ENCODE results near the gene LRPAP1.
A peak's percentile ranks its signal among the peaks of the same experiment; 100 is the strongest.
"Not testable (repeated sequence)": the region's sequence is repeated elsewhere in the genome, so short reads cannot be mapped to it uniquely, and the experiment has no call there.

LRPAP1 gene

GRCh38 chr4:3531879-3532750, at the start of gene LRPAP1:
TSS of gene LRPAP1 (minus strand) at chr4:3532422. CDS start at chr4:3532412, 10 bp downstream.
- peak; percentile 65 to 75 for DNase-seq (ENCODE audit: low read depth in 2 of 2)

- DNase-seq (ENCODE audit: low read depth in 2 of 2), result not testable (repeated sequence)
These were observed 49.3 kb upstream of the LRPAP1 start for GRCh38 chr4:3581334-3582090.

GRCh38 chr4:3580859-3581258, 48.6 kb upstream of the LRPAP1 start:
- not testable (repeated sequence) for DNase-seq (ENCODE audit: low read depth in 2 of 2)

- DNase-seq (ENCODE audit: low read depth in 2 of 2), result not testable (repeated sequence)
These were observed 46.4 kb upstream of the LRPAP1 start for GRCh38 chr4:3578527-3579144.

- DNase-seq (ENCODE audit: low read depth in 2 of 2), result not testable (repeated sequence)
These were observed 45.8 kb upstream of the LRPAP1 start for GRCh38 chr4:3578052-3578451.

GRCh38 chr4:3577208-3577892, 45.1 kb upstream of the LRPAP1 start:
- not testable (repeated sequence) for DNase-seq (ENCODE audit: low read depth in 2 of 2)

- not testable (repeated sequence) for DNase-seq (ENCODE audit: low read depth in 2 of 2)
These were observed 44.4 kb upstream of the LRPAP1 start for GRCh38 chr4:3576533-3577207.

- not testable (repeated sequence) for DNase-seq (ENCODE audit: low read depth in 2 of 2)
These were observed 43.5 kb upstream of the LRPAP1 start for GRCh38 chr4:3575426-3576369.

GRCh38 chr4:3574865-3575264, 42.6 kb upstream of the LRPAP1 start:
- not testable (repeated sequence) for DNase-seq (ENCODE audit: low read depth in 2 of 2)

- DNase-seq (ENCODE audit: low read depth in 2 of 2), result not testable (repeated sequence)
These were observed 42.1 kb upstream of the LRPAP1 start for GRCh38 chr4:3574346-3574745.

GRCh38 chr4:3573131-3573530, 40.9 kb upstream of the LRPAP1 start:
- no peak for DNase-seq (ENCODE audit: low read depth in 2 of 2)

GRCh38 chr4:3572363-3572762, 40.1 kb upstream of the LRPAP1 start:
- DNase-seq (ENCODE audit: low read depth in 2 of 2), result no peak

- DNase-seq (ENCODE audit: low read depth in 2 of 2), result no peak
These were observed 39.7 kb upstream of the LRPAP1 start for GRCh38 chr4:3571921-3572320.

GRCh38 chr4:3570923-3571322, 38.7 kb upstream of the LRPAP1 start:
- not testable (repeated sequence) for DNase-seq (ENCODE audit: low read depth in 2 of 2)

GRCh38 chr4:3569611-3570010, 37.4 kb upstream of the LRPAP1 start:
- not testable (repeated sequence) for DNase-seq (ENCODE audit: low read depth in 2 of 2)

- DNase-seq (ENCODE audit: low read depth in 2 of 2), result not testable (repeated sequence)
These were observed 34.5 kb upstream of the LRPAP1 start for GRCh38 chr4:3566701-3567100.

GRCh38 chr4:3566301-3566700, 34.1 kb upstream of the LRPAP1 start:
- not testable (repeated sequence) for DNase-seq (ENCODE audit: low read depth in 2 of 2)

- not testable (repeated sequence) for DNase-seq (ENCODE audit: low read depth in 2 of 2)
These were observed 32.7 kb upstream of the LRPAP1 start for GRCh38 chr4:3564948-3565347.

GRCh38 chr4:3563403-3563802, 31.2 kb upstream of the LRPAP1 start:
- no peak for DNase-seq (ENCODE audit: low read depth in 2 of 2)

- DNase-seq (ENCODE audit: low read depth in 2 of 2), result not testable (repeated sequence)
These were observed 29.9 kb upstream of the LRPAP1 start for GRCh38 chr4:3562127-3562526.
